Karpas-422 (cell line): ENCODE measurements around the gene CHN2. TPM values are rescaled to one million over a fixed set of nuclear protein-coding genes. Genes with fewer than 3 reads are reported as not detected.

Source experiments
- DNase-seq: peaks from one replicate; pipeline ENCODE4 v3.0.0-alpha.2; 2015
- H2AFZ ChIP-seq: fragments of 200-600 bp; sonication (generic); 2 replicates; pipeline ENCODE4 v1.6.1; 2014; ENCODE audit warnings: antibody characterized with exemption, low read length, mixed read lengths
- H3K27ac ChIP-seq: fragments of 200-600 bp; sonication (generic); 2 replicates; pipeline ENCODE4 v1.5.1; 2014; ENCODE audit warnings: mild to moderate bottlenecking, low read length, moderate library complexity
- H3K27me3 ChIP-seq: fragments of 200-600 bp; sonication (generic); 2 replicates; pipeline ENCODE4 v1.6.1; 2014; ENCODE audit warnings: low read length, mixed read lengths
- H3K36me3 ChIP-seq: fragments of 200-600 bp; sonication (generic); 2 replicates; pipeline ENCODE4 v1.6.1; 2014; ENCODE audit warnings: low read length, mixed read lengths; ENCODE audit not compliant: insufficient read depth
- H3K4me1 ChIP-seq: fragments of 200-600 bp; sonication (generic); 2 replicates; pipeline ENCODE4 v1.6.1; 2014; ENCODE audit warnings: mild to moderate bottlenecking, low read length, mixed read lengths
- H3K4me2 ChIP-seq: fragments of 200-600 bp; sonication (generic); 2 replicates; pipeline ENCODE4 v1.6.1; 2014; ENCODE audit warnings: low read length, low read depth, mild to moderate bottlenecking; ENCODE audit not compliant: poor library complexity, severe bottlenecking
- H3K4me3 ChIP-seq: fragments of 200-600 bp; sonication (generic); 2 replicates; pipeline ENCODE4 v1.5.1; 2014; ENCODE audit warnings: mild to moderate bottlenecking, antibody characterized with exemption, low read length, mixed read lengths
- H3K79me2 ChIP-seq: fragments of 200-600 bp; sonication (generic); 2 replicates; pipeline ENCODE4 v1.6.1; 2014; ENCODE audit warnings: mild to moderate bottlenecking, low read length, mixed read lengths
- H3K9ac ChIP-seq: fragments of 200-600 bp; sonication (generic); 2 replicates; pipeline ENCODE4 v1.6.0; 2014; ENCODE audit warnings: low read length
- H3K9me2 ChIP-seq: fragments of 200-600 bp; sonication (generic), shearing (Covaris generic); replicated peaks from 2 replicates; pipeline ENCODE4 v1.6.0; 2014; ENCODE audit warnings: mild to moderate bottlenecking, low read length, moderate library complexity; ENCODE audit not compliant: insufficient read depth
- H3K9me3 ChIP-seq: fragments of 300-700, 200-600 bp; sonication (generic); 2 replicates; pipeline ENCODE4 v1.6.1; 2014; ENCODE audit warnings: low read length, mixed read lengths
- H4K20me1 ChIP-seq: fragments of 200-600 bp; sonication (generic); 2 replicates; pipeline ENCODE4 v1.6.1; 2014; ENCODE audit warnings: mild to moderate bottlenecking, antibody characterized with exemption, low read length, low read depth; ENCODE audit not compliant: insufficient read depth
- total RNA-seq: library from RNA; depleted of rRNA; stranded (reverse); fragments of >200 nt; shearing (Covaris generic); gene quantifications from 2 replicates; pipeline ENCODE4 v1.2.3, GENCODE V29; 2014; ENCODE audit warnings: low replicate concordance

Gene CHN2
- total RNA-seq, 1 experiment from 2014 or later: 9.1 TPM

DNA sequence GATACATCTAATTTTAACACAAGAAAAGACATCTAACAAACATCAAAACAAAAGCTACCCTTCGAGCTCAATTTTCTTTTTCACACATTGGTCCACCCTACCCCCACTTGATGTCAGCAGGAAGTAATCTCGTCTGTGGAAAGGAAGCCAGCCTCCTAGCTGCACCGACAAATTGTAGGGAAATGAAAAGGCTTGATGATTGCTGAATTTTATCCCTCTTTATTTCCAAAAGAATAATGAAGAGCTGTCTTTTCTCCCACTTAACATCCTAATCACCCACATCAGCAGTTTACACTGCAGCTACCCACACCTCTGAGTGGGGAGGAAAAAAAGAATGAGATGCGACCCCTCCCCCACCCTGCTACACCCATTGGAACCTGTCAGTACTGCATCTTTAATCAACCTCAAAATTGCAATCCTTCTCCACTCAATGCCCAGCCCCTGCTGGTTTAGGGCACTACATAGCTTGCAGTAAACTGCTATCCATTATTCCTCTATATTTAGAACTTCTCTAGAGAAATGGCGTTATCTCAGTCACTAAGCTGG is 37.6 kb upstream of the CHN2 start:
- Histone ChIP-seq H4K20me1 (no peaks in the 10 kb centered on the region), H2AFZ (no peak overlapping the region)
- DNase-seq: no peak

DNA sequence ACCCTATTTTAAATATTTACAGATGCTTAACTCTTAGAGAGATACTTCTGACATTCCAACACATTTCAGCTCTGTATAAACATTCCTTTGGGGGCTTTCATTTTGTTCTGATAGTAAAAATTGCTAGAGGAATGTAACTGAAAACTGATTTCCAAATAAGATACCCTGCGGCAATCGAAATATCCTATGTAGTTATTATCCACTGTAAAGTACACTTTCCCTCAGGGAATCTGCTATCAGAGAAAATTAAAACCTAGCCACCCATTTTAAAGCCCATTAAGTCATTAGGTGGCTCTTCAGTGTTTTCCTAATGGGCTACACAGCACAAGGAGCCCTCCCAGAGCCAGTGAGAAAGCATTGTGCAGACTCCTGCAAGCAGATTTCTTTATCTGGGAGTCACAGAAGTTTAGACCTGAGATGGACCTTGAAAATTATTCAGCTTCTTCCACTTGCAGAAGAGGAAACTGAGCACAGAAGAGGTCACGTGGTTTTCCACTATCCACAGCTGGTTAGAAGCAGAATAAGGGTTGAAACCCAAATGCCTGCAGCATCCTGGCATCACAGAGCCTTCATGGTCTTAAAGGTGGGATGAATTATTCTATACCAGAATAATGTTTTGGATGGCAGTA is 35.7 kb upstream of the CHN2 start:
- peaks cover 19% of the 10 kb centered on the region for H3K4me1 ChIP-seq
- no peak overlapping the region for H2AFZ ChIP-seq
- H3K4me3 ChIP-seq: no peak overlapping the region
- H3K4me2 ChIP-seq: no peak overlapping the region
- no peaks in the 10 kb centered on the region for H4K20me1 ChIP-seq
- no peaks in the 10 kb centered on the region for H3K9me2 ChIP-seq
- no peak for DNase-seq
- H3K27me3 ChIP-seq: peaks cover 2% of the 10 kb centered on the region; the same call in 1 of the 2 replicates
- no peaks in the 10 kb centered on the region for H3K9me3 ChIP-seq
- H3K36me3 ChIP-seq: no peaks in the 10 kb centered on the region
- H3K9ac ChIP-seq: no peak overlapping the region
- H3K79me2 ChIP-seq: no peaks in the 10 kb centered on the region
- H3K27ac ChIP-seq: no peak overlapping the region

More for the DNA sequence above, 37.6 kb upstream of the CHN2 start:
- H3K4me2 ChIP-seq: peak overlapping the region; percentile 15
- no peaks in the 10 kb centered on the region for H3K9me3 ChIP-seq
- H3K79me2 ChIP-seq: no peaks in the 10 kb centered on the region
- no peaks in the 10 kb centered on the region for H3K36me3 ChIP-seq
- no peaks in the 10 kb centered on the region for H3K9me2 ChIP-seq
- no peak overlapping the region for H3K4me3 ChIP-seq
- peaks cover 2% of the 10 kb centered on the region; the same call in 1 of the 2 replicates for H3K27me3 ChIP-seq
- H3K27ac ChIP-seq: no peak overlapping the region
- H3K4me1 ChIP-seq: peaks cover 18% of the 10 kb centered on the region
- H3K9ac ChIP-seq: no peak overlapping the region

DNA sequence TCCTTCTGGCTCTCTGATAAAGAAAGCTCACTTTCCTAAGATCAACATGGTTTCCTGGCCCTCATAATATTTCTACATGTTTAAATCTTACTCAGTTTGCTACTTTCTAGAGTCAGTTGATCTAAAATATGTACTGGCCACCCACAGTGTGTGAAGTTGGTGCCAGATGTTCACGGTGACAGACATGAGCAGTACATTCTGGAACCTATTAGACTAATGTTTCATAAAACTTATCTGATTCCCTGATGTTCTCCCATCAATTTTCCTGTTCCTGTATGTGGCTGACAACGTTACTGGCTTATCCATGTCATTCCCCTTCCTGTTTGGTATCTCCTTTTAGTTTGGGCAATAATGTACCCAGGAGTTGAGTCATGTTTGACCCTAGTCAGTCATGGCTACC is 34.5 kb upstream of the CHN2 start:
- peaks cover 2% of the 10 kb centered on the region; the same call in 1 of the 2 replicates for H3K27me3 ChIP-seq
- H3K4me3 ChIP-seq: no peak overlapping the region
- no peak for DNase-seq
- H3K4me2 ChIP-seq: no peak overlapping the region
- H4K20me1 ChIP-seq: no peaks in the 10 kb centered on the region
- H3K4me1 ChIP-seq: peaks cover 20% of the 10 kb centered on the region
- H3K9me3 ChIP-seq: no peaks in the 10 kb centered on the region
- H2AFZ ChIP-seq: no peak overlapping the region
- H3K36me3 ChIP-seq: no peaks in the 10 kb centered on the region
- no peaks in the 10 kb centered on the region for H3K79me2 ChIP-seq
- no peak overlapping the region for H3K9ac ChIP-seq
- no peaks in the 10 kb centered on the region for H3K9me2 ChIP-seq
- H3K27ac ChIP-seq: no peak overlapping the region

DNA sequence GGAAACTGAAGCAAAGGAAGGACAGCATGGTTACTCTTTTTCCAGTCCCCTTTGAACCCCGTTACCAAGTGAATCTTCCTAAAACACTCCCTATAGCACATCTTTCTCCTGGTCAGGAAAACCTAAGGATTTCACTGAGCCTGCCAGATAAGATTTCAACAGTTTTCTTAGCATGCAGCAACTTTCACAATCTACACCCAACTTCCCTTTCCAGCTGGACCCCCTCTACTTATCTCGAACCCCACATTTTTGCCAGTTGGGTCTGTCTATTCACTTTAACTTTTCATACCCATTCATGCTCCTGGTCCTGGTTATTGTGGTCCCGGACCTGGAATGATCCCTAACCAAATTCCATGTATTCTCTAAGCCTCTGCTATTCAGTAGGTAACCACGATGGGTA is 33.3 kb upstream of the CHN2 start:
- Histone ChIP-seq H3K27ac (no peak overlapping the region), H2AFZ (no peak overlapping the region), H3K27me3 (peaks cover 2% of the 10 kb centered on the region; the same call in 1 of the 2 replicates), H3K9ac (no peak overlapping the region), H3K4me1 (peaks cover 17% of the 10 kb centered on the region), H4K20me1 (no peaks in the 10 kb centered on the region), H3K4me3 (no peak overlapping the region), H3K9me3 (peaks cover 10% of the 10 kb centered on the region), H3K4me2 (no peak overlapping the region), H3K36me3 (no peaks in the 10 kb centered on the region), H3K9me2 (no peaks in the 10 kb centered on the region), H3K79me2 (no peaks in the 10 kb centered on the region)
- no peak for DNase-seq

DNA sequence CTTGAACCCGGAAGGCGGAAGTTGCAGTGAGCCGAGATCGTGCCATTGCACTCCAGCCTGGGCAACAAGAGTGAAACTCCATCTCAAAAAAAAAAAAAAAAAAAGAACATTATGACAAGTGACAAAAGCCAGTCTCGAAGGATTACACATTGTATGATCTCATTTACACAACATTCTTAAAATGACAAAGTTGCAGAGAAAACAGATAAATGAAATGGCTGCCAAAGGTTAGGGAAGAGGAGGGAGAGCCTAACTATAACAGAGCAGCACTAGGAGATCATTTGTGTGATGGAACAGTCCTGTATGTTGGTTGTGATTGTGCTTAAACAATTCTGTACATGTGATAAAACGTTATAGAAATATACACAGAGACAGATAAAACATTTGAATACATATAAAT is 32.0 kb upstream of the CHN2 start:
- Histone ChIP-seq H3K27me3 (peaks cover 4% of the 10 kb centered on the region; the same call in 1 of the 2 replicates), H3K9me3 (peaks cover 12% of the 10 kb centered on the region), H3K79me2 (no peaks in the 10 kb centered on the region), H3K4me1 (peaks cover 3% of the 10 kb centered on the region; the same call in 1 of the 2 replicates), H4K20me1 (no peaks in the 10 kb centered on the region), H3K4me3 (no peak overlapping the region), H3K9me2 (no peaks in the 10 kb centered on the region), H3K27ac (no peak overlapping the region), H2AFZ (0 out of 2 replicates have a peak overlapping the region, but pooled peaks have one; percentile 14), H3K4me2 (no peak overlapping the region), H3K36me3 (no peaks in the 10 kb centered on the region), H3K9ac (no peak overlapping the region)
- no peak for DNase-seq

DNA sequence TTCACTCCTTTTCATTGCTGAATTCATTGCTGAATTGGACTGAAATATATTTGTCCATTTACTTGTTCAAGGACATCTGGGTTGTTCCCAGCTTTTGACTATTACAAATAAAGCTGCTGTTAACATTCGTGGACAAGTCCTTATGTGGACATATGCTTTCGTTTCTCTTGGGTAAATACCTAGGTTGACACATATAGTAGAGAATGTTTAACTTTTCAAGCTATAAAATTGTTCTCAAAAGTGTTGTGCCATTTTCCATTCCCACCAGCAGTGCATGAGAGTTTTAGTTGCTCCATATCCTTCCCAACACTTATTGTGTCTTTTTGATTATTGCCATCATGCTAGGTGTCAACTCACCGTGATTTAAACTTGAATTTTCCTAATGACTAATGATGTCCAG is 30.7 kb upstream of the CHN2 start:
- no peak overlapping the region for H3K4me2 ChIP-seq
- H3K27ac ChIP-seq: no peak overlapping the region
- H3K9me3 ChIP-seq: peaks cover 12% of the 10 kb centered on the region
- H3K9me2 ChIP-seq: no peaks in the 10 kb centered on the region
- peaks cover 4% of the 10 kb centered on the region; the same call in 1 of the 2 replicates for H3K27me3 ChIP-seq
- H3K4me1 ChIP-seq: 0 out of 2 replicates have a peak, but pooled peaks cover 2% of the 10 kb centered on the region
- H4K20me1 ChIP-seq: no peaks in the 10 kb centered on the region
- no peak for DNase-seq
- H3K79me2 ChIP-seq: no peaks in the 10 kb centered on the region
- H3K9ac ChIP-seq: no peak overlapping the region
- H3K36me3 ChIP-seq: no peaks in the 10 kb centered on the region
- H3K4me3 ChIP-seq: no peak overlapping the region
- no peak overlapping the region for H2AFZ ChIP-seq

DNA sequence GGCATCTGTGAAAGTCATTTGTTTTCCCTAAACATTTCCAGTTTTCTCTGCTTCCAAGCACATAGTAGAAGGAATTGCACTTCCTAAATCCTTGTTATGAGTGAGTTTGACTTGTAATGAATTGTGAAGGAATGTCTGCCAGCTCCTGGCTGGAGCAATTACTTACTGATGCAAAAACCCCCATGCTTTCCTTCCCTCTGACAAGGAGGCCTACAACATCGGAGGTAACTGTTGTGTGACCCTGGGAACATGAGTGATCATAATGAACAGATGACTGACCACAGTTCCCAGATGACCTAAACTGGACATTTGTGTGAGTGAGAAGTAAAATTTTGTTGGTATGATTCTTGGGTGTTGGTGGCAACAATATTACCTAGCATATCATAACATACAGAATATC is 26.9 kb upstream of the CHN2 start:
- H2AFZ ChIP-seq: no peak overlapping the region
- no peak overlapping the region for H3K4me2 ChIP-seq
- H3K27me3 ChIP-seq: 0 out of 2 replicates have a peak, but pooled peaks cover 2% of the 10 kb centered on the region
- no peaks in the 10 kb centered on the region for H3K36me3 ChIP-seq
- no peak overlapping the region for H3K4me3 ChIP-seq
- H3K27ac ChIP-seq: no peak overlapping the region
- H3K79me2 ChIP-seq: no peaks in the 10 kb centered on the region
- no peaks in the 10 kb centered on the region for H3K9me2 ChIP-seq
- no peak for DNase-seq
- H3K9ac ChIP-seq: no peak overlapping the region
- H3K9me3 ChIP-seq: peaks cover 12% of the 10 kb centered on the region
- H4K20me1 ChIP-seq: no peaks in the 10 kb centered on the region
- 0 out of 2 replicates have a peak, but pooled peaks cover 2% of the 10 kb centered on the region for H3K4me1 ChIP-seq

DNA sequence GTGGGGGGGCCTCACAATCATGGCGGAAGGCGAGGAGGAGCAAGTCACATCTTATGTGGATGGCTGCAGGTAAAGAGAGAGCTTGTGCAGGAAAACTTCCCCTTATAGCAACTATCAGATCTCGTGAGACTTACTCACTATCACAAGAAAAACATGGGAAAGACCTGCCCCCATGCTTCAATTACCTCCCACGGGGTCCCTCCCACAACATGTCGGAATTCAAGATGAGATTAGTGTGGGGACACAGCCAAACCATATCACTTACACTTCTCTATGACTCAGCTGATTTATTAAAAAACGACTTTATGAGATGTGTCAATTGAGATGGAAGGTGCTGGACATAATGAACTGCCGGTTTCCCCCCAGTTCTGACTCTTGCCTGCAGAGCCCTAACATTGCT is 23.8 kb upstream of the CHN2 start:
- Histone ChIP-seq H3K9me2 (no peaks in the 10 kb centered on the region), H3K4me3 (no peak overlapping the region), H3K36me3 (no peaks in the 10 kb centered on the region), H3K27me3 (0 out of 2 replicates have a peak, but pooled peaks cover 2% of the 10 kb centered on the region), H2AFZ (no peak overlapping the region), H3K4me2 (no peak overlapping the region), H3K27ac (no peak overlapping the region), H3K9me3 (peaks cover 7% of the 10 kb centered on the region), H4K20me1 (no peaks in the 10 kb centered on the region), H3K4me1 (no peaks in the 10 kb centered on the region), H3K9ac (no peak overlapping the region), H3K79me2 (no peaks in the 10 kb centered on the region)
- no peak for DNase-seq
